ENCODE results near the gene ELOVL1. TPM values are rescaled to one million over a fixed set of nuclear protein-coding genes. Genes with fewer than 3 reads are reported as not detected.

The ELOVL1 gene
- total RNA-seq, 1 experiment from 2014 or later = 128 TPM

- Histone ChIP-seq H3K36me3 (ENCODE audit: low read depth, low read length) (peaks cover 1% of the 10 kb centered on the region; the same call in 1 of the 2 replicates), H3K9me2 (replicated peaks; ENCODE audit: low read length) (no peaks in the 10 kb centered on the region), H3K4me2 (ENCODE audit: low read length) (no peak overlapping the region), H3K27ac (ENCODE audit: low read length) (no peak overlapping the region), H3K4me3 (ENCODE audit: low read length) (no peak overlapping the region), H3K79me2 (ENCODE audit: low read length) (peaks cover 15% of the 10 kb centered on the region), H3K9me3 (ENCODE audit: low read length) (no peaks in the 10 kb centered on the region), H2AFZ (ENCODE audit: low read length) (no peak overlapping the region), H3K27me3 (ENCODE audit: low read length) (no peaks in the 10 kb centered on the region), H4K20me1 (ENCODE audit: low read length) (no peaks in the 10 kb centered on the region), H3K9ac (ENCODE audit: low read length) (no peak overlapping the region), H3F3A (ENCODE audit: low read length, unreplicated experiment) (no peaks in the 10 kb centered on the region), H3K4me1 (ENCODE audit: insufficient read depth, low read length) (peaks cover 14% of the 10 kb centered on the region)
- DNase-seq = no peak
- ATAC-seq = no peak
- ChIA-PET CTCF (no interaction called here), POLR2A (ENCODE audit: unreplicated experiment) (no interaction called here)
- no TSS peak for BruUV-seq (replicated peaks)
- intact Hi-C loops (cut with micrococcal nuclease) = no loop called here
- TF ChIP-seq CTCF (conservative IDR thresholded peaks at IDR 0.05; ENCODE audit: low read depth, low read length) (no peak), EZH2 (IDR thresholded peaks at IDR 0.05; ENCODE audit: low read length, unreplicated experiment) (no peak), EZH2phosphoT487 (IDR thresholded peaks at IDR 0.05; ENCODE audit: borderline replicate concordance, low read length) (no peak)
Measured at GRCh38 chr1:43354471-43354870, 13.3 kb downstream of the ELOVL1 start.

GRCh38 chr1:43352881-43353280, 14.9 kb downstream of the ELOVL1 start:
- Histone ChIP-seq H4K20me1 (ENCODE audit: low read length) (no peaks in the 10 kb centered on the region), H3K4me1 (ENCODE audit: insufficient read depth, low read length) (peaks cover 26% of the 10 kb centered on the region), H3K9ac (ENCODE audit: low read length) (no peak overlapping the region), H2AFZ (ENCODE audit: low read length) (no peak overlapping the region), H3F3A (ENCODE audit: low read length, unreplicated experiment) (no peaks in the 10 kb centered on the region), H3K4me2 (ENCODE audit: low read length) (no peak overlapping the region), H3K9me3 (ENCODE audit: low read length) (no peaks in the 10 kb centered on the region), H3K4me3 (ENCODE audit: low read length) (no peak overlapping the region), H3K79me2 (ENCODE audit: low read length) (peaks cover 3% of the 10 kb centered on the region), H3K9me2 (replicated peaks; ENCODE audit: low read length) (no peaks in the 10 kb centered on the region), H3K27me3 (ENCODE audit: low read length) (no peaks in the 10 kb centered on the region), H3K27ac (ENCODE audit: low read length) (no peak overlapping the region), H3K36me3 (ENCODE audit: low read depth, low read length) (no peaks in the 10 kb centered on the region)
- ChIA-PET POLR2A (ENCODE audit: unreplicated experiment) (no interaction called here), CTCF (no interaction called here)
- ATAC-seq (no peak), DNase-seq (no peak)
- TF ChIP-seq EZH2 (IDR thresholded peaks at IDR 0.05; ENCODE audit: low read length, unreplicated experiment) (no peak), EZH2phosphoT487 (IDR thresholded peaks at IDR 0.05; ENCODE audit: borderline replicate concordance, low read length) (no peak), CTCF (conservative IDR thresholded peaks at IDR 0.05; ENCODE audit: low read depth, low read length) (no peak)
- intact Hi-C loops (cut with micrococcal nuclease) = no loop called here
- BruUV-seq (replicated peaks) = no TSS peak

- peaks cover 23% of the 10 kb centered on the region for H3K4me1 ChIP-seq (ENCODE audit: insufficient read depth, low read length)
- H3K27me3 ChIP-seq (ENCODE audit: low read length) = no peaks in the 10 kb centered on the region
- BruUV-seq (replicated peaks) = no TSS peak
- DNase-seq (no peak), ATAC-seq (no peak)
- no peaks in the 10 kb centered on the region for H4K20me1 ChIP-seq (ENCODE audit: low read length)
- no peak for TF ChIP-seq EZH2phosphoT487 (IDR thresholded peaks at IDR 0.05; ENCODE audit: borderline replicate concordance, low read length)
- no peak for TF ChIP-seq EZH2 (IDR thresholded peaks at IDR 0.05; ENCODE audit: low read length, unreplicated experiment)
- TF ChIP-seq CTCF (conservative IDR thresholded peaks at IDR 0.05; ENCODE audit: low read depth, low read length) = no peak
- no peak overlapping the region for H3K27ac ChIP-seq (ENCODE audit: low read length)
- no peaks in the 10 kb centered on the region for H3K36me3 ChIP-seq (ENCODE audit: low read depth, low read length)
- H3F3A ChIP-seq (ENCODE audit: low read length, unreplicated experiment) = no peaks in the 10 kb centered on the region
- H3K4me3 ChIP-seq (ENCODE audit: low read length) = no peak overlapping the region
- ChIA-PET CTCF (no interaction called here), POLR2A (ENCODE audit: unreplicated experiment) (no interaction called here)
- H3K79me2 ChIP-seq (ENCODE audit: low read length) = no peaks in the 10 kb centered on the region
- intact Hi-C loops (cut with micrococcal nuclease) = no loop called here
- H3K9me3 ChIP-seq (ENCODE audit: low read length) = no peaks in the 10 kb centered on the region
- H3K4me2 ChIP-seq (ENCODE audit: low read length) = no peak overlapping the region
- H3K9me2 ChIP-seq (replicated peaks; ENCODE audit: low read length) = no peaks in the 10 kb centered on the region
- no peak overlapping the region for H3K9ac ChIP-seq (ENCODE audit: low read length)
- H2AFZ ChIP-seq (ENCODE audit: low read length) = no peak overlapping the region
Measured at GRCh38 chr1:43352351-43352705, 15.5 kb downstream of the ELOVL1 start.
